Panc1 (cell line): ENCODE measurements around the gene RIMS1. TPM values are rescaled to one million over a fixed set of nuclear protein-coding genes. Genes with fewer than 3 reads are reported as not detected.

Source experiments
- ATAC-seq: fragments of 200-7000 bp; cut with Tn5 transposase; 2 replicates; pipeline ENCODE4 v1.9.1; 2020; ENCODE audit warnings: mild to moderate bottlenecking, moderate library complexity
- BruUV-seq: library from RNA; stranded (reverse); fragments of 400-500 nt; replicated peaks from 2 replicates; lab custom pipeline; 2021; lab: Mats Ljungman, UMichigan
- CTCF ChIA-PET: fragments of 300-600 bp; sonication (Branson Sonifier 250); formaldehyde crosslinking; loops from one replicate; lab custom pipeline; 2022; ENCODE audit warnings: antibody characterized with exemption; lab: Charles Lee
- POLR2A ChIA-PET: fragments of 300-600 bp; sonication (Branson Sonifier 250); formaldehyde crosslinking; loops from one replicate; lab custom pipeline; 2022; ENCODE audit warnings: antibody characterized with exemption; lab: Charles Lee
- DNase-seq: peaks from one replicate; pipeline ENCODE4 v3.0.0-alpha.2; 2010; ENCODE audit warnings: low read depth, low spot score
- H3K27ac ChIP-seq: 2 replicates; pipeline ENCODE4 v1.5.1; 2011; ENCODE audit warnings: mild to moderate bottlenecking, low read length, inconsistent platforms
- H3K27me3 ChIP-seq: fragments of 200-500 bp; sonication (Bioruptor generic); 2 replicates; pipeline ENCODE4 v1.6.0; 2014; ENCODE audit warnings: low read length, inconsistent platforms; ENCODE audit not compliant: control insufficient read depth, insufficient read depth
- H3K36me3 ChIP-seq: fragments of 200-500 bp; sonication (Bioruptor generic); 2 replicates; pipeline ENCODE4 v1.5.1; 2014; ENCODE audit warnings: inconsistent platforms, mild to moderate bottlenecking, low read length, moderate library complexity; ENCODE audit not compliant: control insufficient read depth, insufficient read depth
- H3K4me1 ChIP-seq: 2 replicates; pipeline ENCODE4 v1.5.1; 2011; ENCODE audit warnings: inconsistent platforms, mild to moderate bottlenecking, low read length, moderate library complexity; ENCODE audit not compliant: control insufficient read depth, insufficient read depth
- H3K4me3 ChIP-seq, 2 experiments: 2 replicates each; pipeline ENCODE4 v1.5.1; 2011 to 2012; ENCODE audit warnings: low read depth in 2 of 2, low read length in 2 of 2, mild to moderate bottlenecking in 2 of 2, inconsistent platforms in 1 of 2, moderate library complexity in 1 of 2
- H3K9me3 ChIP-seq: fragments of 200-500 bp; sonication (Bioruptor generic); 2 replicates; pipeline ENCODE4 v1.5.1; 2014; ENCODE audit warnings: low read depth, mild to moderate bottlenecking, inconsistent platforms, low read length, moderate library complexity; ENCODE audit not compliant: control insufficient read depth, insufficient read depth
- CTCF ChIP-seq: fragments of 450-650 bp; IDR thresholded peaks from 2 replicates; pipeline ENCODE4 v1.5.1; 2017; ENCODE audit warnings: mild to moderate bottlenecking
- POLR2AphosphoS5 ChIP-seq: IDR thresholded peaks from 2 replicates; pipeline ENCODE4 v1.6.1; 2012; ENCODE audit warnings: mild to moderate bottlenecking, low read depth, low read length, moderate library complexity
- REST ChIP-seq, 2 experiments: IDR thresholded peaks; 2 replicates each; pipeline ENCODE4 v1.6.1; 2011 to 2012; ENCODE audit warnings: low read depth in 2 of 2, control low read depth in 1 of 2, low read length in 1 of 2, mild to moderate bottlenecking in 1 of 2, moderate library complexity in 1 of 2; ENCODE audit not compliant: insufficient read depth in 1 of 2
- SIN3A ChIP-seq: IDR thresholded peaks from 2 replicates; pipeline ENCODE4 v1.6.1; 2012; ENCODE audit warnings: low read depth, mild to moderate bottlenecking, low read length, moderate library complexity, borderline replicate concordance; ENCODE audit not compliant: insufficient read depth
- TCF7L2 ChIP-seq: IDR thresholded peaks from 2 replicates; pipeline ENCODE4 v1.6.1; 2011; ENCODE audit warnings: mild to moderate bottlenecking, low read depth, low read length, inconsistent platforms
- in situ Hi-C: cut with HindIII; loops from 2 replicates; pipeline ENCODE4 v1.10.0; 2016; ENCODE audit warnings: low sequenced_read_pairs, low pct_unique_long_range_greater_than_20kb
- intact Hi-C: fragments of 100-400 bp; cut with micrococcal nuclease; formaldehyde crosslinking; loops from one replicate; pipeline ENCODE4 v1.10.0; 2022; ENCODE audit not compliant: unreplicated experiment
- total RNA-seq: library from RNA; stranded (reverse); gene quantifications from one replicate; pipeline ENCODE4 v1.2.1, GENCODE V29; 2021; ENCODE audit not compliant: unreplicated experiment

RIMS1 gene
- total RNA-seq, 1 experiment from 2014 or later = 0.18 TPM

GRCh38 chr6:72078096-72078495, 191.7 kb downstream of the RIMS1 start:
- no peak for ATAC-seq
- Histone ChIP-seq H3K4me1 (no peaks in the 10 kb centered on the region), H3K27ac (no peak overlapping the region), H3K9me3 (no peaks in the 10 kb centered on the region), H3K27me3 (peaks cover 6% of the 10 kb centered on the region; the same call in 1 of the 2 replicates), H3K4me3 (no peak overlapping the region), H3K36me3 (no peaks in the 10 kb centered on the region; the same call in 1 of the 2 replicates)
- no TSS peak for BruUV-seq
- CTCF ChIA-PET = no interaction called here
- intact Hi-C loops = no loop called here
- TF ChIP-seq POLR2AphosphoS5 = no peak
- TF ChIP-seq CTCF = no peak
- no peak for TF ChIP-seq REST (IDR thresholded peaks at IDR 0.05; ENCODE audit: insufficient read depth in 1 of 2, low read depth in 2 of 2, low read length in 1 of 2)
- TF ChIP-seq SIN3A = no peak
- TF ChIP-seq TCF7L2 = no peak
- DNase-seq = no peak
- in situ Hi-C loops = no loop called here
- POLR2A ChIA-PET = no interaction called here

GRCh38 chr6:72080260-72080941, 194.1 kb downstream of the RIMS1 start:
- Histone ChIP-seq H3K27ac (no peak overlapping the region), H3K4me3 (no peak overlapping the region), H3K27me3 (peaks cover 14% of the 10 kb centered on the region; the same call in 1 of the 2 replicates), H3K9me3 (no peaks in the 10 kb centered on the region), H3K36me3 (no peaks in the 10 kb centered on the region; the same call in 1 of the 2 replicates), H3K4me1 (no peaks in the 10 kb centered on the region)
- intact Hi-C loops = loop anchor here (10.0 kb wide), 1 partner anchor 696 kb away; no protein-coding TSS in a partner anchor
- TF ChIP-seq CTCF (no peak), REST (IDR thresholded peaks at IDR 0.05; ENCODE audit: insufficient read depth in 1 of 2, low read depth in 2 of 2, low read length in 1 of 2) (no peak), TCF7L2 (no peak), POLR2AphosphoS5 (no peak), SIN3A (no peak)
- no TSS peak for BruUV-seq
- ATAC-seq (no peak), DNase-seq (no peak)
- in situ Hi-C loops = no loop called here
- ChIA-PET CTCF (no interaction called here), POLR2A (no interaction called here)
